Ishikawa (cell line): ENCODE results near the gene UPK2.

Experiments
- EGR1 ChIP-seq: IDR thresholded peaks from 2 replicates; pipeline ENCODE4 v1.6.1; 2012
- MAX ChIP-seq: IDR thresholded peaks from 2 replicates; pipeline ENCODE4 v1.6.1; 2012
- REST ChIP-seq: IDR thresholded peaks from 2 replicates; pipeline ENCODE4 v1.6.1; 2012; ENCODE audit warnings: low read depth, mild to moderate bottlenecking
- TAF1 ChIP-seq: IDR thresholded peaks from 2 replicates; pipeline ENCODE4 v1.6.1; 2012; ENCODE audit warnings: low read depth, mild to moderate bottlenecking

- TF ChIP-seq MAX = no peak
- TF ChIP-seq REST = no peak
- no peak for TF ChIP-seq TAF1
- no peak for TF ChIP-seq EGR1
Observed at GRCh38 chr11:118923721-118924587, 32.1 kb upstream of the UPK2 start.
